NT2/D1 (cell line): ENCODE measurements around the gene TMEM273.

ENCODE experiments used
- SUZ12 ChIP-seq: IDR thresholded peaks from 2 replicates; pipeline ENCODE4 v1.6.1; 2011; ENCODE audit not compliant: insufficient read length, insufficient read depth; ENCODE audit errors: extremely low read depth
- YY1 ChIP-seq: IDR thresholded peaks from 2 replicates; pipeline ENCODE4 v1.6.1; 2011; ENCODE audit not compliant: insufficient read length, insufficient read depth
- ZNF274 ChIP-seq: IDR thresholded peaks from 2 replicates; pipeline ENCODE4 v1.6.1; 2011; ENCODE audit warnings: mild to moderate bottlenecking, low read depth, low read length

- TF ChIP-seq ZNF274 = no peak
- no peak for TF ChIP-seq YY1
- TF ChIP-seq SUZ12 = no peak
Measured at GRCh38 chr10:49187950-49188761, at the start of gene TMEM273.
